Astrocyte of the cerebellum (primary cell): ENCODE results near the gene COL6A3.
"Not testable (repeated sequence)": the region's sequence is repeated elsewhere in the genome, so short reads cannot be mapped to it uniquely, and the experiment has no call there.

Experiments used
- DNase-seq: peaks from one replicate; pipeline ENCODE4 v3.0.0-alpha.2; 2011; ENCODE audit warnings: low read depth
- H3K4me3 ChIP-seq: 2 replicates; pipeline ENCODE4 v1.5.1; 2011; ENCODE audit warnings: mild to moderate bottlenecking, low read depth, low read length, moderate library complexity
- CTCF ChIP-seq: IDR thresholded peaks from 2 replicates; pipeline ENCODE4 v1.5.1; 2012; ENCODE audit warnings: low read length, low read depth, moderate library complexity, mild to moderate bottlenecking; ENCODE audit errors: missing control alignments
- in situ Hi-C: cut with HindIII; loops from 2 replicates; pipeline ENCODE4 v1.10.0; 2017; ENCODE audit warnings: low sequenced_read_pairs

Gene COL6A3

DNA sequence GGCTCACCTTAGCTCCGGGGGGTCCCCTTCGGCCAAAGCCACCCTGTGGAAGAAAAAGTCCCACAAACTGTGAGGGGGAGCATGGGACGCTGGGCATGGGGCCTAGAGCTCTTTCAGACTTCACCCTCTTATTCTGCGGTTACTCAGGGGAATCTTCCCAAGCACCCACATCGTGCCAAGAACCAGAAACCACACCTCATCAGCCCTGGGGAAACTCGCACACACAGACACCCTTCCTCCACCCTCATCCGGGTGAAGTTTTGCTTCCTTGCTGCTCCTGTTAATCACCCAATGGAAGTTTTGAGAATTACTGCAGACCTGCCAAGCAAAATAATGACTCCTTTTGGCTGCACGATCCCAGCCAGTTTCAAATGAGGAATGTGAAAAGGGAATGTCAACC is 59.1 kb downstream of the COL6A3 start:
- DNase-seq, result peak; percentile 89
- TF ChIP-seq CTCF, result peak; percentile 7
- H3K4me3 ChIP-seq, result no peak overlapping the region
- in situ Hi-C loops, result no loop called here

DNA sequence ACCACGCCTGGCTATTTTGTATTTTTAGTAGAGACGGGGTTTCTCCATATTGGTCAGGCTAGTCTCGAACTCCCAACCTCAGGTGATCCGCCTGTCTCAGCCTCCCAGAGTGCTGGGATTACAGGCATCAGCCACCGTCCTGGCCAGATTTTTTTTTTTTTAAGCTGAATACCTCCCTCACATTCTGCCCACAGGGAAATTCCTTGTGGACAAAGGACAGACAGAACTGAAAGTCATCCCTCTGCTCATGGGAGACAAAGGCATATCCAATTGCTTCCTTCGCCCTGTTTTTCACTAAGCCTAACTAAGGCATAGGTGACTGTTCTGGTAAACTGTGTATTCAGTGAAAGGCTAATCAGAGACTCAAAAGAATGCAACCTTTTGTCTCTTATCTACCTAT is 59.8 kb downstream of the COL6A3 start:
- H3K4me3 ChIP-seq, DNase-seq, in situ Hi-C loops: not testable (repeated sequence)

DNA sequence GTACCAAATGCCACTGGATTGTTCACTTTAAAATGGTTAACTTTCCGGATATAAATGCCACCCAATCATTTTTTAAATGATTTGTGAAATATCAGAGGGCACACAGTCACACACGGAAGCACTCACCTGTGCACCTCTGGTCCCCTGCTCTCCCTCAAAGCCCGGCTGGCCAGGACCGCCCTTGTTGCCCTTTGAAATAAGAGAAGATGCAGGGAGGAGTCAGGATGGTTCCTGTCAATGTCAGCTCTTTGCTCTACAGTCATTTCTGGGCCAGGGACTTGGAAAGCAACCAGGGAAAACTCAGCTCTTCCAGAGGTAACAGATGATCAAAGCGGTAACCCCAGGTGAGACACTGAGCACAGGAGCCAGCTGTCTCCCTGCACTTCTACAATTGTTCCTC is 60.7 kb downstream of the COL6A3 start:
- in situ Hi-C loops, result no loop called here
- no peak for DNase-seq
- no peak overlapping the region for H3K4me3 ChIP-seq
- TF ChIP-seq CTCF, result no peak

- in situ Hi-C loops, result no loop called here
- no peak for TF ChIP-seq CTCF
- DNase-seq, result no peak
- no peak overlapping the region for H3K4me3 ChIP-seq
Measured at GRCh38 chr2:237352279-237352845, 61.6 kb downstream of the COL6A3 start.

GRCh38 chr2:237351796-237352195 is 62.2 kb downstream of the COL6A3 start:
- no peak for TF ChIP-seq CTCF
- no peak for DNase-seq
- H3K4me3 ChIP-seq, result no peak overlapping the region
- in situ Hi-C loops, result no loop called here

DNA sequence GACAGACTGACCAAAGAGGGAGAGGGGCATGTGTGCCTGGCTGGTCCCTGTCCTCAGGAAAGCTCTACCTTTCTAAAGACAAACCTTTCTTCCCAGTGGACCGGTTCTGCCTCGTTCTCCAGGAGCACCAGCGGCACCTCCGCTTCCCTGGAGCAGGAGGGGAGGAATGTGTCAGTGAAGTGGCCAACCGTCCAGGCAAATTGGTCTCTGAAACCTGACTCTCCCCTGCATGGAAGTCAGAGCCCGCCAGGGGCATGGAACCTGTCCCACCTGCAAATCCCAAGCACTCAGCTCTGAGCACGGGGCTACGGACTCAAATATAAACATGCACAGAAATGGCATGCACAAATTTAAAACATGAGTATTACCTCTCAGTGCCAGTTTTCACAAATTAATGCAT is 62.9 kb downstream of the COL6A3 start:
- no peak for TF ChIP-seq CTCF
- H3K4me3 ChIP-seq, result no peak overlapping the region
- DNase-seq, result no peak
- in situ Hi-C loops, result no loop called here

DNA sequence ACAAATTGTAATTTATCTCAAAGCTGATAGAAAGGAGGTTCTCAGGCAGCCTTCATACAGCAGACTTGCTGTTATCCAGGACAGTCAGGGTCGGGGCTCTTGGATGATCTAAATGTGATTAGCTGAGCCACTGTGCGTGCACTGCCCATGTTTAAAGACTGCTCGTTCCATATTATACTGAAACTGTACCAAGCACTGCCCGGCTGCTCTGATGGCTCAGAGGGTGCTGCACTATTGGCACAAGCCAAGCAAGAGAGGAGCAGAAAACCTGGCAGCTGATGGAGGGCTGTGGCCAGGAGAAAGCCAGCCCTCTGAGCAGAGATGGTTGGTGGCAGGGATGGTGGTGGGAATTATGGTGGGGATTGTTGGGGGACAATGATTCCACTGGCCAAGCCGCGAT is 63.4 kb downstream of the COL6A3 start:
- in situ Hi-C loops, result no loop called here
- TF ChIP-seq CTCF, result no peak
- no peak for DNase-seq
- H3K4me3 ChIP-seq, result no peak overlapping the region
